Right lobe of liver (tissue), 6 donors: ENCODE data around the gene HPCAL4. TPM values are rescaled to one million over a fixed set of nuclear protein-coding genes. Genes with fewer than 3 reads are reported as not detected.

ENCODE experiments used
- ATAC-seq, 4 donors: fragments of 200-7000 bp; cut with Tn5 transposase; one replicate each; pipeline ENCODE4 v1.9.1; 2020; ENCODE audit warnings: mild to moderate bottlenecking in 4 of 4, moderate library complexity in 4 of 4
- DNase-seq, 3 donors: peaks; one replicate each; pipeline ENCODE4 v3.0.0-alpha.2; 2020
- H3K27ac ChIP-seq, 3 donors: fragments of 200-600 bp; one replicate each; pipeline ENCODE4 v1.8.0; 2022
- H3K27me3 ChIP-seq, 2 donors: fragments of 200-600 bp; one replicate each; pipeline ENCODE4 v1.8.0; 2022
- H3K36me3 ChIP-seq, 4 donors: fragments of 200-600 bp; sonication (generic) in 1 of 4; one replicate each; pipeline versions ENCODE4 v1.5.1 to v1.8.0; 2017 to 2022; ENCODE audit warnings: control low read depth in 1 of 4
- H3K4me1 ChIP-seq, 4 donors: fragments of 200-600 bp; sonication (generic) in 1 of 4; one replicate each; pipeline versions ENCODE4 v1.5.1 to v1.8.0; 2017 to 2022; ENCODE audit warnings: control low read depth in 1 of 4
- H3K4me3 ChIP-seq, 3 donors: fragments of 200-600 bp; one replicate each; pipeline ENCODE4 v1.8.0; 2022
- H3K9me3 ChIP-seq, 4 donors: fragments of 200-600 bp; sonication (generic) in 1 of 4; one replicate each; pipeline versions ENCODE4 v1.5.1 to v1.8.0; 2017 to 2022; ENCODE audit warnings: control low read depth in 1 of 4
- POLR2A ChIP-seq: fragments of 450-650 bp; IDR thresholded peaks from one replicate; pipeline ENCODE4 v1.6.1; 2017; ENCODE audit warnings: antibody characterized with exemption, mild to moderate bottlenecking
- WGBS: methylation state at CpG from one replicate; pipeline ENCODE4 v1.1.6; 2018; ENCODE audit warnings: low coverage, low lambda C conversion rate; ENCODE audit not compliant: insufficient coverage; ENCODE audit errors: missing lambda C conversion rate; 5-methylcytosine and 5-hydroxymethylcytosine counted together
- intact Hi-C, 2 donors: fragments of 100-400 bp; cut with DNase I; formaldehyde crosslinking; loops; one replicate each; pipeline versions ENCODE4 v1.11.2 to v1.14.1; 2022
- total RNA-seq, 6 experiments: library from RNA; depleted of rRNA in 2 of 6; stranded (reverse); fragments of >200 nt in 2 of 6; fragmentation: NEBNext Ultra II Directional in 3 of 6; extraction: Animal tissue kit (Norgen Biotek cat#: 25700) in 3 of 6; gene quantifications; one replicate each; pipeline versions ENCODE4 v1.1.0 to v1.2.4, GENCODE V29; 2016 to 2023
- TF ChIP-seq, protein P1 (sequence below), 4 donors: fragments of 200-600 bp in 3 of 4; fragments of 450-650 bp in 1 of 4; IDR thresholded peaks; one replicate each; pipeline versions ENCODE4 v1.5.1 to v1.8.0; 2016 to 2022; ENCODE audit warnings: antibody characterized with exemption in 4 of 4, mild to moderate bottlenecking in 2 of 4
- donor health status: DM: no; HTN: yes; CAD: no.
- donor health status: DM: no; HTN: no; CAD: no.
- donor health status: DM: no; HTN: no; CAD: no.
- donor health status: DM: no; HTN: yes; CAD: no.
- donor health status: DM: no; HTN: yes; CAD: no.

Gene HPCAL4
- total RNA-seq, 6 experiments from 2014 or later: not detected

DNA sequence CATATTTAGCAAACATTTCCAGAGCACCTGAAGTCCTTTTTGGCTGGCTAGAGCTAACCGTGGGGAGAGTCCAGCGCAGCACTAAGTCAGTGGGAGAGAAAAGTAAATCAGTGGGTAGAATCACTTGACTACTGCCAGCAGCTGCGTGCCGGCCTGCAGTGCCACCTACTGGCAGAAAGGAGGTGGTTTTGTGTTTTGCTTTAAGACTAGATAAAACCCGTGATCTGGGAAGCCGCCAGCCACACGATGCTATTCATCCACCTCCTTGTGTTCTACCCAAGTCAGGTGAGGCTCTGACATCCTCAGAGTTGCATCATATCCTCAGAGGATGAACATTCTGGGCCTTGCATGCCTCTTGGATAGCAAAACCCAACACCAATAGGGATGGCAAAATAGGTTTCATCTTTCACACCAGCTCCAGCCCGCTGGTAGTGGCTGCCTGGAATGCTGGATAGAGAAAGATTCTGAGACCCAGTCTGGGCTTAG lies 37.6 kb downstream of the HPCAL4 start:
- TF ChIP-seq POLR2A: no peak
- TF ChIP-seq, protein P1, sequence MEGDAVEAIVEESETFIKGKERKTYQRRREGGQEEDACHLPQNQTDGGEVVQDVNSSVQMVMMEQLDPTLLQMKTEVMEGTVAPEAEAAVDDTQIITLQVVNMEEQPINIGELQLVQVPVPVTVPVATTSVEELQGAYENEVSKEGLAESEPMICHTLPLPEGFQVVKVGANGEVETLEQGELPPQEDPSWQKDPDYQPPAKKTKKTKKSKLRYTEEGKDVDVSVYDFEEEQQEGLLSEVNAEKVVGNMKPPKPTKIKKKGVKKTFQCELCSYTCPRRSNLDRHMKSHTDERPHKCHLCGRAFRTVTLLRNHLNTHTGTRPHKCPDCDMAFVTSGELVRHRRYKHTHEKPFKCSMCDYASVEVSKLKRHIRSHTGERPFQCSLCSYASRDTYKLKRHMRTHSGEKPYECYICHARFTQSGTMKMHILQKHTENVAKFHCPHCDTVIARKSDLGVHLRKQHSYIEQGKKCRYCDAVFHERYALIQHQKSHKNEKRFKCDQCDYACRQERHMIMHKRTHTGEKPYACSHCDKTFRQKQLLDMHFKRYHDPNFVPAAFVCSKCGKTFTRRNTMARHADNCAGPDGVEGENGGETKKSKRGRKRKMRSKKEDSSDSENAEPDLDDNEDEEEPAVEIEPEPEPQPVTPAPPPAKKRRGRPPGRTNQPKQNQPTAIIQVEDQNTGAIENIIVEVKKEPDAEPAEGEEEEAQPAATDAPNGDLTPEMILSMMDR (IDR thresholded peaks at IDR 0.05): peak; percentile 74 to 94 (median 90)
- no peak overlapping the region for H3K27ac ChIP-seq
- H3K36me3 ChIP-seq: no peaks in the 10 kb centered on the region
- no peak overlapping the region for H3K4me3 ChIP-seq
- no peaks in the 10 kb centered on the region for H3K27me3 ChIP-seq
- ATAC-seq (peak; percentile 83 to 92 (median 89)), DNase-seq (peak in 2 of 3 donors; percentile 72 to 74)
- intact Hi-C loops: loop anchor here (10.0 kb wide), 1 partner anchor 49 kb away; no protein-coding TSS in a partner anchor
- 4% methylated on average over 7 of the region's 8 CpGs for WGBS
- no peaks in the 10 kb centered on the region for H3K4me1 ChIP-seq
- H3K9me3 ChIP-seq: no peaks in the 10 kb centered on the region

GRCh38 chr1:39652554-39652953 lies 38.7 kb downstream of the HPCAL4 start:
- no peaks in the 10 kb centered on the region for H3K4me1 ChIP-seq
- H3K27ac ChIP-seq: no peak overlapping the region
- intact Hi-C loops: loop anchor here (10.0 kb wide), 1 partner anchor 48 kb away; no protein-coding TSS in a partner anchor
- WGBS: 100% methylated on average over 1 of the region's 2 CpGs
- no peak for DNase-seq
- H3K9me3 ChIP-seq: no peaks in the 10 kb centered on the region
- H3K27me3 ChIP-seq: no peaks in the 10 kb centered on the region
- H3K4me3 ChIP-seq: no peak overlapping the region
- no peaks in the 10 kb centered on the region for H3K36me3 ChIP-seq
- no peak for ATAC-seq
- TF ChIP-seq POLR2A: no peak
- TF ChIP-seq, protein P1 (IDR thresholded peaks at IDR 0.05): no peak

DNA sequence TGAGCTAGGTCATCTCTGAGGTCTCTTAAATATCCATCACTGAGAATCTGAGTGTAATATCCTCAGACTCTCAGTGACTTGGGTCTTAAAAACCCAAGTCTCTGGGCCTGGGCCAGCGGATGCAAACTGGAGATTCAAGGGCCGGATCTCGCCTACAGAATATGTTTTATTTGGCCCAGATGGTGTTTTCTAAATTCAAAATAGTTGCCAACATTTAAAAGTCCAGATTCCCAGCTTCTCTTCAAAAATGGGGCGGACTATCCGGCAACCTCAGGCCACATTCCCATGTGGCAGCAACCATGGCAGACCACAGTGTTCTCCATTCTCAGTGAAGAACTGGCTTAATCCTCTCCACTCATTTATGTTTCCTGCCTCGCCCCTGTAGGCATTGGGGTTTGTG lies 39.1 kb downstream of the HPCAL4 start:
- ATAC-seq (no peak), DNase-seq (no peak)
- H3K4me1 ChIP-seq: no peaks in the 10 kb centered on the region
- H3K4me3 ChIP-seq: no peak overlapping the region
- no peaks in the 10 kb centered on the region for H3K9me3 ChIP-seq
- intact Hi-C loops: loop anchor here (10.0 kb wide), 1 partner anchor 47 kb away; no protein-coding TSS in a partner anchor
- H3K36me3 ChIP-seq: no peaks in the 10 kb centered on the region
- 67% methylated on average over 6 of the region's 6 CpGs for WGBS
- no peak overlapping the region for H3K27ac ChIP-seq
- no peaks in the 10 kb centered on the region for H3K27me3 ChIP-seq
- TF ChIP-seq, protein P1 (IDR thresholded peaks at IDR 0.05): no peak
- no peak for TF ChIP-seq POLR2A

DNA sequence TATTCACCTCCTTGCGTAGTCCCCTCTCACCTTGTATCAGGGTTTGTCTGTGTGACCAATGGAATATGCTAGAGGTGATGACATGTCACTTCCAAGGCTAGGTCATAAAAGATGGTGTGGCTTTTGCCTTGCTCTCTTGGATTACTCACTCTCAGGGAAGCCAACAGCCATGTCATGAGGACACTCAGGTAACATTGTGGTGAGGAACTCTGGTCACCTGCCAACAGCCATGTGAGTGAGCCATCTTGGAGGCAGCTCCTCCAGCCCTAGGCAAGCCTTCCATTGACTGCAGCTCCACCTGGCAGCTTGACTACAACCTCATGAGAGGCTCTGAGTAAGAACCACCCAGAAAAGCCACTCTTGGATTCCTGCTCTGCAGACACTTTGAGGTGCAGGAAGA lies 40.8 kb downstream of the HPCAL4 start:
- Histone ChIP-seq H3K4me1 (no peaks in the 10 kb centered on the region), H3K27ac (no peak overlapping the region), H3K36me3 (no peaks in the 10 kb centered on the region), H3K9me3 (no peaks in the 10 kb centered on the region), H3K4me3 (no peak overlapping the region), H3K27me3 (no peaks in the 10 kb centered on the region)
- TF ChIP-seq POLR2A: no peak
- TF ChIP-seq, protein P1 (IDR thresholded peaks at IDR 0.05): no peak
- DNase-seq (no peak), ATAC-seq (no peak)
- no CpG with 5 or more reads among the region's 1 CpG for WGBS
- intact Hi-C loops: loop anchor here (10.0 kb wide), 1 partner anchor 46 kb away; no protein-coding TSS in a partner anchor
